HG03064 (cell line): ENCODE results near the gene MAP2K4.

Source experiments
- ATAC-seq: cut with Tn5 transposase; IDR thresholded peaks from one replicate; pipeline ENCODE4 v1.9.1; 2021; ENCODE audit warnings: low read depth; ENCODE audit not compliant: unreplicated experiment

The MAP2K4 gene

GRCh38 chr17:12085076-12085949 is 64.6 kb downstream of the MAP2K4 start:
- no peak for ATAC-seq

- no peak for ATAC-seq
Observed at GRCh38 chr17:12088035-12088434, 67.4 kb downstream of the MAP2K4 start.

DNA sequence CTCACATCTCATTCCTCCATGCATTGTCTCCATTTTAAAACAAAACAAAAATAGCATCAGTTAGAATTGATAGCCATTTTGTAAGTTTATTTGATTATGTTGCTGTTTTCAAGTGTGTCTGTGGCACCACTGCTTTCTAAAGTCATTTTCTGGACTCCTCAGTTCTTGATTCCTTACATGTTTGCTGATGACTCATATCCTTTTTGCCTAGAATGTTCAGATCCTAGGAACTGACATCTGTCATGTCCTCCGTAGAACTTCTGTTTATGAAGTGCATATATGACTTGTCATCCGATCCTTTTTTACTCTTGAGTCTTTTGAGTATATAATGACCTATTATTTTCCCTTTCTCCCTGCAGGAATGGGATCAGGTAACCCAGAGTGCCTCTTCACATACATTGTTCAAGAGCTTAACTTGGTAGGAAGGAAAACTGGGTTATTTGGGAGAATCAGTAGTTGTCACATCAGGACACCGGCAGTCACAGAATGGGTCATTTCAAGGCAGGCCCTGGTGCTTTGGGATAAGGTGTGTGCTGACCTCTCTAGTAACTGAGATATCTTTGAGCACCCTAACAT is 69.2 kb downstream of the MAP2K4 start:
- ATAC-seq = no peak

DNA sequence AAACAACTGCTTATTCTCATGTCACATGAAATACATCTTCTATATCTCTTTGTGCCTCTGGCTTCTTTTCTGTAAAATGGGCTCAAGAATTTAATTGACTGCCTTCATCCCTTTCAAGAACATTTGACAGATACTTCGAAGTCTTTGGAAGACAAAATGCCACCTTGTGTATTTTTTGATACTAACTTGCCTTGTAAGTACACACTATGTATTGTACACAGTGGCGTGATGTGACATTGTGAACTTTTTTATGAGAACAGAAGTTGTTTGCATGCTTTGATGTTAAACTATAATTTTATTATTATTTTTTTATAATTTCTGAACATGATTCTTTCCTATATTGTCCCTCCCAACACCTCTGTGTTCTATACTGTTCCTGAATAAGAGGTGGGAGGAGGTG is 73.7 kb downstream of the MAP2K4 start:
- ATAC-seq = no peak

DNA sequence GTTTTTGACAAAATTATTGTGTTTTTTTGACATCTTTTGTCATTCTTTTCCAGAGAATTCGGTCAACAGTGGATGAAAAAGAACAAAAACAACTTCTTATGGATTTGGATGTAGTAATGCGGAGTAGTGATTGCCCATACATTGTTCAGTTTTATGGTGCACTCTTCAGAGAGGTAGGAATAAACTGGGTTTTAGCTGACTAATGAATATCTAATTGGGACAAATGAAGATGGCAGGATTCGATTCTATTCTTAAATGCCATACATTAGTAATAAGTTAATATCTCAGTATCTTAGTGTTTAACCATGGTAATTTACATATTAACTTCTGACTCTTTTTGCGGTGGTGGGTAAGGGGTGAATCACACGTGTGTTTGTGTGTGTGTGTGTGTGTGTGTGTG is 74.8 kb downstream of the MAP2K4 start:
- no peak for ATAC-seq

- ATAC-seq = no peak
Observed at GRCh38 chr17:12097326-12097725, 76.6 kb downstream of the MAP2K4 start.

DNA sequence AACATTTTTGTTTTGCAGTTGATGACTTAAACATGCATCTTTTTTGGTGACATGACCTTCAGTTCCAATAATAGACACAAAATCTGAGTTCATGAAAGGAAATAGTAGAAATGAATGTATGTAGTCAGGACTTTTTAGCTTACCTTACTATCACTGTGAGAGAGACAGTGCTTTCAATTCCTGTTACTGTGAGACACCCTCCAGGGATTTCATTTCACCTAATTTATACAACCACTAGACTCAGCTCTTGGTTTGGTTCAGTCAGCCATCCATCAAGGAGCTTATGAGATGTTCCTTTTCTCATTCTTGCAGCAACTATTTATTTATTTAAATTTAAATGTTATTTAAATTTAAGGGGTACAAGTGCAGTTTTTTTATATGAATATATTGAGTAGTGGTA is 77.9 kb downstream of the MAP2K4 start:
- ATAC-seq = peak; percentile 89

DNA sequence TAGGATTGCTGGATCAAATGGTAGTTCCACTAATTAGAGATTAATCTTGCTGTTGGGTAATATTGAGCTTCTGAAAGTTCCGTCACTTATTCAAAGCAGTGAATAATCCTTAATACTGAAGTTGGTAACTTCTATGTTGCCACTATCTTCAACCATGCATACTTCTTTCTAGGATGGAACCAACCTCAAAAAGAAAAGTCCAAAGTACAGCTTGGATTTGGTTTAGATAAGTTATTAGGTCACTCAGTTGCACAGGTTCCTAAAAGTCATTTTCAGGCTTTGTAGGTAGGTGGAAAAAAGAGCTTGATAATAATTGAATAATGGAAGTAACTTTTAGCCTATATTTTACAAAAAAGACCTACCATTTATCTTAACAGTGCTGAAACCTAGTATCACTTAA is 78.7 kb downstream of the MAP2K4 start:
- ATAC-seq = no peak

DNA sequence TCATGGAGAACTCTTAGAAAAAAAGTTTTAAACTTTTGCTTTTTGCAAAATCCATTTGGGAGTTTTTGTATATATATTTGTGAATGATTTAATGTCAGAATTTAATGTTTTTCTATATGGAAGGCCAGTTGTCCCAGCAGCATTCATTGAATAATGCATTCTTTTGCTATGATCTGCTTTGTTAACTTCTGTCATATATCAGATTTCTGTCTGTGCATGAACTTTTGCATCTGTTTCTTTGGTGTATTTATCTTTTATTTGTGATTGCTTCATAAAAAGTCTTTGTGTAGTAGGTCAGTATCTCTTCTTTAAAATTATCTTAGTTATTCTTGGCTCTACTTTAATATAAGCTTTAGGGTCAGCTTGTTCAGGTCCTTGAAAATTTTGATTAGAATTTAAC is 84.2 kb downstream of the MAP2K4 start:
- no peak for ATAC-seq

- no peak for ATAC-seq
Observed at GRCh38 chr17:12107905-12108304, 87.2 kb downstream of the MAP2K4 start.

DNA sequence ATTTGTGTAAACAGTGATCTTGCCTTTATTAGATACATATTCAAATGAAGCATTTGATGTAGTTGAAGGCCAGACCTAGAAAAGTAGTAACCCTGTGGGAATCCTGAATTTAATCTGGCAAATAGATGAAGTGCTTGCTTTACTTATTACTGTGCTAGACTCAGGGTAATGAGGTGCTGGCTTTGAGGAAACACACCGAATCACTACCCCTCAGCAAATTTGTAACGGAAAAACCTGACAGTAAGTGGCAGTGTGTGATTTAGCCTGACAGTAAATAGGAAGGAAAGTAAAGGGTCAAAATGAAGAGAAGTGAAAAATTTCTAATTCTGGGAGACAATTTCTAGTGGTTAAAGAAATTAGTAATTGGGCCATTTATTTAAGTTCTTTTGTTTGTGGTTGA is 90.2 kb downstream of the MAP2K4 start:
- ATAC-seq = no peak

DNA sequence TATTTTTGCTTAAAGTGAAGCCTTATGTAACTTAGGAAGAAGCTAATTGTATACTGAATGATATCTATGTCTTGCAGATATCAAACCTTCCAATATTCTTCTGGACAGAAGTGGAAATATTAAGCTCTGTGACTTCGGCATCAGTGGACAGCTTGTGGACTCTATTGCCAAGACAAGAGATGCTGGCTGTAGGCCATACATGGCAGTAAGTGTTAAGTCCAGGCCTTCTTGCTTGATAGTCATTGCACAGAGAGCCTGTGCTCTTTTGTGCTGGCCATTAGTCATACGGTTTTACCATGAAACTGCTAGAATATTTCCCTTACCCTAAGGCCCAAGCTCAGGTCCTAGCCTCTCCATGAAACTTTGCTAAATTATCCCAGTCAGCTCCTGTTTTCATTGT is 92.5 kb downstream of the MAP2K4 start:
- no peak for ATAC-seq

DNA sequence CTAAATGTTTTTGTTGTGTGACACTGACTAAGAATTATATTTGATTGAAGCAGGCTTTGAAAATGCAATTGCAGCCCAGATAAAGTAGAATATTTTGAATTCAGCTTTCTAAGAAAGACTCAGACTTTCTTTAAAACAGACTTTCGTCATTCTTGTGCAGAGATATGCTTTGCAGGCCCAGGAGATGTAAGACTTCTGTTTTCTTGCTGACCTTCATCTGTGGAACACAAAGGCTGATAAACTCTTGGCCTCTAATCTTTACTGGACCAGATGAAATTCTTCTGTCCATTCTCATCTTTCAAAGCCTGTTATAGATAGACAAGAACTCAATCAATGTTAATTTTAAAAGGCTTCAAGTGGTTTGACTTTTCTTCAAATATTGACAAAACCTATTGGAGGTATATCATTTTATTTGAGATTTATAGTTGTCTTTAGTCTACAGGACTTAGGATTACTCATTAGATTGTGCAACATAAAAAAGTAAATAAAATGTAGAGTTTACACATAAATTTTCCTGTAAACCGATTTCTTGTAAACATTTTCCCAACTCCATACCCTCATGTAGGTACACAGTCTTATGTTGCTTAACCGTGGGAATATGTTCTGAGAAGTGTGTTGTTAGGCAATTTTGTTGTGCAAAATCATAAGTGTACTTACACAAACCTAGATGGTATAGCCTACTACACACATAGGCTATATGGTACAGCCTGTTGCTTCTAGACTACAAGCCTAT is 94.2 kb downstream of the MAP2K4 start:
- ATAC-seq = no peak

- ATAC-seq = no peak
Observed at GRCh38 chr17:12116143-12116542, 95.5 kb downstream of the MAP2K4 start.

DNA sequence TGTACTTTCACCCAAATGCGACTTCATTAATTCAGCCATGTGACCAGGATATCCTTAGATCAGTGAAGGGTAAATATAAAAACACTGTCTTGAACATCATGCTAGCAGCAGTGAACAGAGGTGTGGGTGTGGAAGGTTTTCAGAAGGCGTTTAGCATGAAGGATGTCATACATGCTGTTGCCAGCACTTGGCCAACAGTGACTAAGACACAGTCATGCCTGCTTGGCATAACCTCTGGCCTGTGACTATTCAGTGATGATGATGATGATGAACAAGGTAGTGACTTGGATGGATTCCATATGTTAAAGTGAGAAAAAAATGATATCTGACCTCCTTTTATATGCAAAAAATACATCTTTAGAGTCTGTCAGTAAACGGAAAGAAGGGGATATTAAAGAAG is 97.9 kb downstream of the MAP2K4 start:
- no peak for ATAC-seq

GRCh38 chr17:12122075-12122474 is 101.4 kb downstream of the MAP2K4 start:
- ATAC-seq = no peak

GRCh38 chr17:12127177-12127576 is 106.5 kb downstream of the MAP2K4 start:
- no peak for ATAC-seq

DNA sequence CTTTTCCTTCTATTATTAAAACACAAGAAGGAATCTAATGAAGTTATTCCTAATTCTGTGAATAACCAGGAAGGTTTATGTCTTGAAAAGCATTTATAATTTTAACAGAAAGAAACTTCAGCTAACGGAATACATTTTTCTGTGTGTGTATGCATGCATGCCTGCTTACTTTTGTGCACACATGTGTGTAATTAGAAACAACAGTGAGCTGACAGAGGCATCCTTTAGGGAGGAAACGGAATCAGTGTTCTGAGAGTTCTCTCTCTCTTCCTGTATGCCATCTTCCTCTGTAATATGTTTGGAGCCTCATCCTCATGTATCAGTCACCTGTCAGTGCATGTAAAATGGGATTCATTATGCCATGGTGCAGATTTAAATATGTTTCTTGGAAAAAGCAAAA is 107.0 kb downstream of the MAP2K4 start:
- no peak for ATAC-seq

DNA sequence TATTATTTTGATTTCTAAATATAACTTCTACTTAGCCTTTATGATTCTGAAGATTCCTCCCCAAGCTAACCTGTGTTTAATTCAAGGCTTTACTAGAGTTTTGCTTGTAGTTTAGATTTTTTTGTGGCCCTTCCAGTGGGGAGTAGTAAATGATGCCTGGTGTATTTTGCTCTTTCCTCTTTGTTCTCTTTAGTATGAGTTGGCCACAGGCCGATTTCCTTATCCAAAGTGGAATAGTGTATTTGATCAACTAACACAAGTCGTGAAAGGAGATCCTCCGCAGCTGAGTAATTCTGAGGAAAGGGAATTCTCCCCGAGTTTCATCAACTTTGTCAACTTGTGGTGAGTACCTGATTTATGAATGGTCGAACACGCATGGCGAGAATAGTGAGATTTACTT is 108.3 kb downstream of the MAP2K4 start:
- ATAC-seq = no peak

DNA sequence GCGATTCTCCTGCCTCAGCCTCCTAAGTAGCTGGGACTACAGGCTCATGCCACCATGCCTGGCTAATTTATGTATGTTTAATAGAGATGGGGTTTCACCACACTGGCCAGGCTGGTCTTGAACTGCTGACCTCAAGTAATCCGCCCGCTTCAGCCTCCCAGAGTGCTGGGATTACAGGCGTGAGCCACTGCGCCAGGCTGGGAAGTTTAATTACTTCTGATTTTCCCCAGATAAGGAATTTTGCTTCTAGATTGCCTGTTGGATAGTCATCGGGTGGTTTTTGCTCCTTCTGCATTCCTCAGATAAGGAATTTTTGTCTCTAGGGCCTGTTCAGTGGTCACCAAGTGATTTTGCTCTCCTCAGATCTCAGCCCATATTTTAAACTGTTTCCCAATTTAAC is 112.5 kb downstream of the MAP2K4 start:
- ATAC-seq = no peak

GRCh38 chr17:12134101-12134500 is 113.4 kb downstream of the MAP2K4 start:
- no peak for ATAC-seq

DNA sequence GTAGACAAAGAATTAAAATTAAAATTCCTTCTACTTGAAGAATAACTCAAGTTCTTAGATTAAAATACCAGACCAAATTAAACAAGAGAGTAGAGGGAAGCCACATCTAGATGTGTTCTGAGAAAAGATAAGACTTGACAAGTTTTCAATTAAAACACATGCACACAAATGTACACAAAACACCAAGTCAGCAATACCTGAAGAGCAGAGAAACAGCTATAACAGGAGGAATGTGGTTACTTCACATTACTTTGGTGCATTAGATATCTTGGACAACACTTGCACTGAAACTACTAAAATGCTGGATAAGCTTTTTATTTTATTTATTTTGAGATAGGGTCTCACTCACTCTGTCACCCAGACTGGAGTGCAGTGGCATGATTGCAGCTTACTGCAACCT is 113.9 kb downstream of the MAP2K4 start:
- ATAC-seq = no peak
